Spleen (tissue), 7 donors: ENCODE measurements around the gene CAMTA1.

Experiments used
- POLR2A ChIP-seq, 3 donors: fragments of 450-650 bp; IDR thresholded peaks; one replicate each; pipeline ENCODE4 v1.5.1; 2017; ENCODE audit warnings: antibody characterized with exemption in 3 of 3, mild to moderate bottlenecking in 1 of 3
- POLR2AphosphoS5 ChIP-seq, 3 donors: sonication (generic); formaldehyde crosslinking; IDR thresholded peaks; one replicate each; pipeline ENCODE4 v1.5.1; 2017; ENCODE audit warnings: antibody characterized with exemption in 3 of 3
- TF ChIP-seq, protein P1 (sequence below), 11 experiments: fragments of 200-600 bp in 7 of 11; fragments of 450-650 bp in 4 of 11; sonication (generic) in 4 of 11; IDR thresholded peaks in 8 of 11; conservative IDR thresholded peaks in 3 of 11; 1 replicate in 7 of 11; 2 replicates in 4 of 11; pipeline versions ENCODE4 v1.4.0 to v1.8.0; 2016 to 2021; ENCODE audit warnings: antibody characterized with exemption in 11 of 11, inconsistent platforms in 4 of 11, mild to moderate bottlenecking in 1 of 11
- donor health status: DM: no; HTN: no; CAD: no; lungs with moderate emphysema.
- donor health status: DM: no; HTN: no; CAD: no.
- donor health status: DM: no; HTN: no; CAD: no.

DNA sequence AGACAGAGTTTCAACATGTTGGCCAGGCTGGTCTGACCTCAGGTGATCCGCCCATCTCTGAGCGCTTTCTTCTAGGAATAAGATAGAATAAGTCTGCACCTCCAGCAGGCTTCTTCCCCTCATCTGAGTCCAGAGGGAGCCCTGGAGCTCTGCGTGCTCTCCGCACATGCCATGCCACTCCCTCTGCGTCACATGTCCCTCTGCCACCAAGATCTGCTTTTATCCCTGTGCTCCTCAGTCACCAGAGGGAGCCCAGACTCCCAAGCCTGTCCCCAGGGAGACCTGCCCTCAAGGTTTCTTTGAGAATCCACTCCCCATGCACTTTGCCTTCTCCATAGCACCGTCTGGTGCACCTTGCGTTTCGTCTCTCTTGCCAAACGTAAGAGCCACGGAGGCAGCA, 213.0 kb downstream of the CAMTA1 start:
- TF ChIP-seq POLR2A (IDR thresholded peaks at IDR 0.05) (no peak), POLR2AphosphoS5 (IDR thresholded peaks at IDR 0.05) (no peak)
- TF ChIP-seq, protein P1, sequence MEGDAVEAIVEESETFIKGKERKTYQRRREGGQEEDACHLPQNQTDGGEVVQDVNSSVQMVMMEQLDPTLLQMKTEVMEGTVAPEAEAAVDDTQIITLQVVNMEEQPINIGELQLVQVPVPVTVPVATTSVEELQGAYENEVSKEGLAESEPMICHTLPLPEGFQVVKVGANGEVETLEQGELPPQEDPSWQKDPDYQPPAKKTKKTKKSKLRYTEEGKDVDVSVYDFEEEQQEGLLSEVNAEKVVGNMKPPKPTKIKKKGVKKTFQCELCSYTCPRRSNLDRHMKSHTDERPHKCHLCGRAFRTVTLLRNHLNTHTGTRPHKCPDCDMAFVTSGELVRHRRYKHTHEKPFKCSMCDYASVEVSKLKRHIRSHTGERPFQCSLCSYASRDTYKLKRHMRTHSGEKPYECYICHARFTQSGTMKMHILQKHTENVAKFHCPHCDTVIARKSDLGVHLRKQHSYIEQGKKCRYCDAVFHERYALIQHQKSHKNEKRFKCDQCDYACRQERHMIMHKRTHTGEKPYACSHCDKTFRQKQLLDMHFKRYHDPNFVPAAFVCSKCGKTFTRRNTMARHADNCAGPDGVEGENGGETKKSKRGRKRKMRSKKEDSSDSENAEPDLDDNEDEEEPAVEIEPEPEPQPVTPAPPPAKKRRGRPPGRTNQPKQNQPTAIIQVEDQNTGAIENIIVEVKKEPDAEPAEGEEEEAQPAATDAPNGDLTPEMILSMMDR (IDR thresholded peaks at IDR 0.05 in 8 of 11, conservative IDR thresholded peaks at IDR 0.05 in 3 of 11) = no peak
